ENCODE measurements around the gene DEPDC1B.

The DEPDC1B gene

DNA sequence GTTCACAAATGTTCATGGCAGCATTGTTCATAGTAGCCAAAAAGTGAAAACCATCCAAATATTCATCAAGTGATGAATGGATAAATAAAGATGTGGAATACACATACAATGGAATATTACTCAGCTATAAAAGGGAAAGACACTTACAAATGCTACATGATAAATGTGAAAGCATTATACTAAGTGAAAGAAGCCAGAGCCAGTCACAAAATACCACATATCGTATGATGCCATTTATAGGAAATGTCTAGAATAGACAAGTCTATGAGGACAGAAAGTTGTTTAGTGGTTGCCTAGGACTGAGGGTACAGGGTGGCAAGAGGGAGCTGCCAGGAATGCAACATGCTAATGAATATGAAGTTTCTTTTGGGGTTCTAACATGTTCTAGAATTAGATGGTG lies 148.7 kb downstream of the DEPDC1B start:
- no peak overlapping the region for H3K9ac ChIP-seq
- no peaks in the 10 kb centered on the region for H3K79me2 ChIP-seq
- H3K4me1 ChIP-seq = no peaks in the 10 kb centered on the region
- no peaks in the 10 kb centered on the region for H3K9me3 ChIP-seq (ENCODE audit: control insufficient read depth, low read length)
- no peak overlapping the region for H3K4me3 ChIP-seq (ENCODE audit: low read depth, low read length)
- no peaks in the 10 kb centered on the region for H3K36me3 ChIP-seq (ENCODE audit: control insufficient read depth, insufficient read depth, low read length)
- no peak overlapping the region for H3K4me2 ChIP-seq (ENCODE audit: low read length)
- TF ChIP-seq, protein P1, sequence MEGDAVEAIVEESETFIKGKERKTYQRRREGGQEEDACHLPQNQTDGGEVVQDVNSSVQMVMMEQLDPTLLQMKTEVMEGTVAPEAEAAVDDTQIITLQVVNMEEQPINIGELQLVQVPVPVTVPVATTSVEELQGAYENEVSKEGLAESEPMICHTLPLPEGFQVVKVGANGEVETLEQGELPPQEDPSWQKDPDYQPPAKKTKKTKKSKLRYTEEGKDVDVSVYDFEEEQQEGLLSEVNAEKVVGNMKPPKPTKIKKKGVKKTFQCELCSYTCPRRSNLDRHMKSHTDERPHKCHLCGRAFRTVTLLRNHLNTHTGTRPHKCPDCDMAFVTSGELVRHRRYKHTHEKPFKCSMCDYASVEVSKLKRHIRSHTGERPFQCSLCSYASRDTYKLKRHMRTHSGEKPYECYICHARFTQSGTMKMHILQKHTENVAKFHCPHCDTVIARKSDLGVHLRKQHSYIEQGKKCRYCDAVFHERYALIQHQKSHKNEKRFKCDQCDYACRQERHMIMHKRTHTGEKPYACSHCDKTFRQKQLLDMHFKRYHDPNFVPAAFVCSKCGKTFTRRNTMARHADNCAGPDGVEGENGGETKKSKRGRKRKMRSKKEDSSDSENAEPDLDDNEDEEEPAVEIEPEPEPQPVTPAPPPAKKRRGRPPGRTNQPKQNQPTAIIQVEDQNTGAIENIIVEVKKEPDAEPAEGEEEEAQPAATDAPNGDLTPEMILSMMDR (IDR thresholded peaks at IDR 0.05) = no peak
- H2AFZ ChIP-seq = no peak overlapping the region
- no peaks in the 10 kb centered on the region for H3K27me3 ChIP-seq (ENCODE audit: control insufficient read depth, insufficient read depth, low read length)
- H3K27ac ChIP-seq = no peak overlapping the region

DNA sequence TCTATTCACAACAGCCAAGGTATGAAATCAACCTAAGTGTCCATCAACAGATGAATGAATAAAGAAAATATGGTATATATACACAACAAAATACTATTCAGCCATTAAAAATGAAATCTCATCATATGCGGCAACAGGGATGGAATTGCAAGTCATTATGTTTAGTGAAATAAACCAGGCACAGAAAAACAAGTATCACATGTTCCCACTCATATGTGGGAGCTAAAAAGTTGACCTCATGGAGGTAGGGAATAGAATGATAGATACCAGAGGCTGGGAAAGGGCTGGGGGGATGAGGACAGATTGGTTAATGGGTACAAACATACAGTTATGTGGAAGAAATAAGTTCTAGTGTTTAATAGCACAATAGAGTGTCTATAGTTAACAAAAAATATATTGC lies 149.7 kb downstream of the DEPDC1B start:
- H3K4me1 ChIP-seq = no peaks in the 10 kb centered on the region
- no peak overlapping the region for H3K9ac ChIP-seq
- no peak overlapping the region for H3K27ac ChIP-seq
- H3K4me3 ChIP-seq (ENCODE audit: low read depth, low read length) = no peak overlapping the region
- H3K4me2 ChIP-seq (ENCODE audit: low read length) = no peak overlapping the region
- H3K9me3 ChIP-seq (ENCODE audit: control insufficient read depth, low read length) = no peaks in the 10 kb centered on the region
- H2AFZ ChIP-seq = no peak overlapping the region
- H3K36me3 ChIP-seq (ENCODE audit: control insufficient read depth, insufficient read depth, low read length) = no peaks in the 10 kb centered on the region
- TF ChIP-seq, protein P1 (IDR thresholded peaks at IDR 0.05) = no peak
- no peaks in the 10 kb centered on the region for H3K27me3 ChIP-seq (ENCODE audit: control insufficient read depth, insufficient read depth, low read length)
- no peaks in the 10 kb centered on the region for H3K79me2 ChIP-seq

DNA sequence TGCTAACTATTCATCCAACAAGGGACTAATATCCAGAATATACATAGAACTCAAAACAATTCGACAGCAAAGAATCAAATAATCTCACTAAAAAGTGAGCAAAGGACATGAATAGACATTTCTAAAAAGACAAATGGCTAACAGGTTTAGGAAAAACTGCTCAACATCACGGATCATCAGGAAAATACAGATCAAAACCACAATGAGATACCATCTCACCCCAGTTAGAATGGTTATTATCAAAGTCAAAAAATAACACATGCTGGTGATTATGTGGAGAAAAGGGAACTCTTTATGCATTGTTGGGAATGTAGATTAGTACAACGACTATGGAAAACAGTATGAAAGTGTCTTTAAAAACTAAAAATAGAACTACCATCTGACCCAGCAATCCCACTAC lies 150.1 kb downstream of the DEPDC1B start:
- no peak overlapping the region for H3K4me3 ChIP-seq (ENCODE audit: low read depth, low read length)
- H3K79me2 ChIP-seq = no peaks in the 10 kb centered on the region
- H3K9me3 ChIP-seq (ENCODE audit: control insufficient read depth, low read length) = no peaks in the 10 kb centered on the region
- H3K4me1 ChIP-seq = no peaks in the 10 kb centered on the region
- H3K9ac ChIP-seq = no peak overlapping the region
- H3K27ac ChIP-seq = no peak overlapping the region
- no peak overlapping the region for H2AFZ ChIP-seq
- no peak overlapping the region for H3K4me2 ChIP-seq (ENCODE audit: low read length)
- TF ChIP-seq, protein P1 (IDR thresholded peaks at IDR 0.05) = no peak
- H3K36me3 ChIP-seq (ENCODE audit: control insufficient read depth, insufficient read depth, low read length) = no peaks in the 10 kb centered on the region
- H3K27me3 ChIP-seq (ENCODE audit: control insufficient read depth, insufficient read depth, low read length) = no peaks in the 10 kb centered on the region
